ENCODE data around the gene FAM47E.

Gene FAM47E

GRCh38 chr4:76302826-76303438 lies 51.4 kb downstream of the FAM47E start:
- DNase-seq, result peak; percentile 16 to 34

GRCh38 chr4:76305033-76305687 lies 53.6 kb downstream of the FAM47E start:
- DNase-seq, result peak; percentile 57 to 64

DNA sequence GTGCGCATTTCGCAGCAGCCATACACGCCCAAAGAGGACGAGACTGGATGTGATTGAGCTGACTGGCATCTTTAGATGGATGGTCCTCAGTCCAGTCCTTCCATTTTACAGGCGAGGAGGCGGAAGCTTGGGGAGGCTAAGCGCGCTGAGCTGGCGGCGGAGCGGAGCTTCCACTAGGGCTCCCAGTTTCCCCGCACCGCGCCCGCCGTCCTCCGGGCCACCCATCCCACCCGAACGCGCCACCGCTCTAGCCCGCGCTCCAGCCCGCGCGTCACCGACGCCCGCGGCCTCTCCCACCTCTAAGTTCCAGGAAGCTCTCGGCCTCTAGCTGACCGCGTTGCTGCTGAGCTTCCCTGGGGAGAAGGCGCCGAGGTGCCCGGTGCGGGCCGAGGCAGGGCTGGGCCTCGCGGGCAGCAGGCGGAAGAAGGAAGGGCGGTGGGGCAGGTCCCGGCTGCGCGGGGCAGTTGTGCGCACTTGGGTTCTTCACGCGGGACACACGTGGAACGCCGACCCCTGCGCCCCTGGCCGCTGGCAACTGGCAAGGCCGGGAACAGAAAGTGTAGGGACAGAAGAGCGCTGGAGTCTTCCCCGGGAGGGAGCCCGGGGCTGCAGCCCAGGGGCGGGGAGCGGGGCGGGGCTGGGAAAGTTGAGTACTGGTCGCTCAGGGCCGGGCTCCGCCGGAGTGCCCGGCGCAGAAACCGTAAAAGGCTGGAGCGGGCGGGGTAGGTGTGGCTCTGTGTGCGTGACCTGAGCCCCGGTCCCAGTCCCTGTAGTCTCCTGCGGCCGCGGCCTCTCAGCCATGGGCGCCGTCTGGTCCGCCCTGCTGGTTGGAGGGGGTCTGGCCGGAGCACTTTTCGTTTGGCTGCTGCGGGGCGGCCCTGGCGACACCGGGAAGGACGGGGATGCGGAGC lies 54.7 kb downstream of the FAM47E start, which contains the start of gene STBD1:
TSS of gene STBD1 (plus strand) at position 763 of the 911 bp plus-strand sequence. CDS start at position 800, 37 bp downstream.
- DNase-seq, result peak; percentile 52 to 55

GRCh38 chr4:76306882-76307659 lies 55.5 kb downstream of the FAM47E start:
- peak in 1 of 2 experiments; percentile 13 for DNase-seq

DNA sequence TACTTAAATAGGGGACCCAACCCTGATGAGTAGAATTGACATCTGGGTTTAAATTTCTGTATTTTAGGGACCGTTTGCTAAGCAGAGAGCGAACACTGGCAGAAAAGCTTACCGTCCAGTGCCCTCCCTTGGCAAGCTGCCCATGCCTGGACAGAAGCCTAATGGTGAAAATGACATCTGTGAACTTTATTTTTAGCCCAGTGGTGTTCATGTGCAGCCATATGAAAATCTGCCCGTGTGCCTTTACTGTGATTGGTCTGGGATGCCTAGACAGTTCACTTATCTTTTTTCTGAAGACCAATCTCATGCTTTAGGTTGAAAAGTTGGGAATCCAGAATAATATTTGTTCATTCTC lies 56.1 kb downstream of the FAM47E start:
- no peak for DNase-seq

GRCh38 chr4:76308548-76308947 lies 57.0 kb downstream of the FAM47E start:
- DNase-seq, result no peak

DNA sequence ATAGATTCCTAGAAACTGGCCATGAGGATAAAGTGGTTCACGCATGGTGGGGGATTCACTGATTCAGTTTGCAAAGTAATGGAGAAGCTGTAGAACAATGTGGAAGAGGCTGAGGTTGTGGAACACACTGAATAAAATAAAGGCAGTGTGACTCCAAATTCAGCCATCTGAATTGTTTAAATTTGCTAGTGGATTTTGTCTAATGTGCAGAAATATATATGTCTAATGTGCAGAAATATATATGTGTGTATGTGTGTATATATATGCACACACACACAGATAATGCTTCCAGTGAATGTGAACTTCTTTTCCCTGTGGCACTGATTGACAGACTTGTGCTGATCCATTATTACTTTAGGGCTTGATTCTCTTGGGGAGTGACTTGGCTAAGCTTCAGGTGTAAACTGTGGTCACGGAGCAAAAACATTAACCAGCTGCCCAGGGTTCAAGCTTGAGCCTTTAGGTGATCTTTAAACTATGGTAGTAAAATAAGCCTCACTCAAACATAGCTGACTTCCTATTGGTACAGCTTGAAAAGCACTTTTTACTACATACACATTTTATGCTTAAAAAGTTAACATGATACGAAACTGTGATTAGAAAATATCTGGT lies 58.5 kb downstream of the FAM47E start:
- no peak for DNase-seq

GRCh38 chr4:76310683-76311082 lies 59.2 kb downstream of the FAM47E start:
- no peak for DNase-seq

DNA sequence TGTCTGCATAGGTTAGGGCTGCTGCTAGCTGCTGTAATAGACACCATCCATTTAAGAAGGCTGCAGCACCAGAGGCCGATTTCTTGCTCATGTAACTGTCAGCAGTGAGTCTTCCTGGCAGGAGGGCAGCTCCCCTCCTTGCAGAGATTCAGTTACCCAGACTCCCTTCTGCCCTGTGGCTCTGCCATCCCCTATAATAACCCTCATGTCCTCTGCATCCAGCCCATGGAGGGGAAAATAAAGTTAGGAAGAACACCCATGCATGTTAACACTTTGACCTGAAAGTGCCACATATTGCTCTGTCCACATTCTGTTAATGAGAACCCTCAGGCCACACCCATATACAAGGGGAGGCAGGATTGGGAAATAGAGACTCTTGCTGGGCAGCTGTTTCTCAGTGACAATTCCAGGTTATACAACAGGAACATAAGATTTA lies 60.4 kb downstream of the FAM47E start:
- no peak for DNase-seq

DNA sequence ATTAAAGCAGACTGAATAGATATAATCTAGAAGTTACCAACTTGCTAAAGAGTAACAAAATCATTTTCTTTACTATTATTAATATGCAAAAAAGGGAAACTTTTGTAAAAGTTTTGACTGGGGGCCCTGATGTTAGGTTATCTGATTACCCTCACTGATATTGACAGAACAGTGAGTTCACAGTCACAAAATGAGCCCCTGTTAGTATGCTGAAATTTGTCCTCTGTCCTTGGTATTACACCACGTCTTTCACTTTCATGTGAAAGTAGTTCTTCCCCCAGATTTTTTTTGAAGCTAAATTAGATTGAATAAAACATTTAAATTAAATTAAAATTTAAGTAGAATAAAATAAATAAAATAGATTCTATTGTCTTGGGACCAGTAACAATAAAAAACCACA lies 60.9 kb downstream of the FAM47E start:
- no peak for DNase-seq

- DNase-seq, result no peak
These were observed 62.0 kb downstream of the FAM47E start for GRCh38 chr4:76313547-76313946.

DNA sequence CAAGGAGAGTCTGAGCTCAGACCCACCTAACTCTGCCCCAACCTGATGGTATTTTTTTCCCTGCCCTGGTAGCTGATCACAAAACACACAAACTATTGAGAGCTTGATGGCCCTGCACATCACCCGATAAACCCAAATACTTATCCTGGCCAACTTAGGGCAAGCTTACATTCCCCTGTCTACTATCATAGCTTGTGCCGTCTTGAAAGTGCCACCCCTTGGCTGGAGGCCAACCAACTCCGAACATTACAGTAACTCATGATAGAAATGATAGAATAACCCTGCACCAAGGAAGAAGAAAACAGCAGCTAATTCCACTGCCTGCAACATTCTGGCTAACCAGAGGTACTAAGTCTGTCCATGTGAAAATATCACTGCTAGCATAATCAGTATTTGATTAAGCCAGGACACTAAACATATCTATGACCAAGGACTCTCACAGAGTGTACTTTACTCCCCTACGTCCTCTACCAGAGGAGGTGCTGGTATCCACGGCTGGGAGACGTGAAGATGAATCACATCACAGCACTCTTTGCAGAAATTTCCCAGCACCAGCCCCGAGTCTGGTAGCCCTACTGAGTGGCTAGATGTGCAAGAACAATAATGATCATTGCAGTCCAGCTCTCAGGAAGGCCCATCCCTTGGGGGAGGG lies 63.9 kb downstream of the FAM47E start:
- DNase-seq, result no peak

GRCh38 chr4:76316131-76316530 lies 64.6 kb downstream of the FAM47E start:
- no peak for DNase-seq

GRCh38 chr4:76322236-76322635 lies 70.7 kb downstream of the FAM47E start:
- no peak for DNase-seq

GRCh38 chr4:76325072-76325471 lies 73.6 kb downstream of the FAM47E start:
- no peak for DNase-seq

DNA sequence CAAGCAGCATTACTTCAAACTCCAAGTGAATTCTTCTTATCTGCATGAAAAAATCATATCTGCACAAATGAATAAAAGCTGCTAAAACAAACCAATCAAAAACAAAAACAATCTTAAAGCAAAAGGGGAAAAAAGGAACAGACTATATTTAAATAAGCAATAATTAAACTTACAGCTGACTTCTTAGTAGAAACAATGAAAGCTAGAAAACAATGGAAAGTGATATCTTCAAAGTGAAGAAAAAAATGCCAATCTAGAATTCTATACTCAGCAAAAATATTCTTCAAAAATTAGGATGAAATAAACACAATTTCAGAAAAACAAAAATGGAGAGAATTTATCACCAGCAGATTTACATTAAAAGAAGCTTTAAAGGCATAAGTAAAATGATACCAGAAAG lies 75.0 kb downstream of the FAM47E start:
- DNase-seq, result peak; percentile 24 to 63
